A673 (cell line): Measurements from ENCODE around the gene IRGC. TPM values are rescaled to one million over a fixed set of nuclear protein-coding genes. Genes with fewer than 3 reads are reported as not detected.

ENCODE experiments used
- BruUV-seq: library from RNA; stranded (reverse); fragments of 400-500 nt; replicated peaks from 2 replicates; lab custom pipeline; 2021; lab: Mats Ljungman, UMichigan
- CTCF ChIA-PET: fragments of 300-600 bp; sonication (Branson Sonifier 250); formaldehyde crosslinking; loops from one replicate; lab custom pipeline; 2022; ENCODE audit warnings: antibody characterized with exemption; lab: Charles Lee
- POLR2A ChIA-PET: fragments of 300-600 bp; sonication (Branson Sonifier 250); formaldehyde crosslinking; loops from one replicate; lab custom pipeline; 2022; ENCODE audit warnings: antibody characterized with exemption; ENCODE audit not compliant: low non-redundant PET; lab: Charles Lee
- DNase-seq: peaks from one replicate; pipeline ENCODE4 v3.0.0-alpha.2; 2015; ENCODE audit warnings: low spot score
- H3K27ac ChIP-seq: fragments of 200-600 bp; sonication (generic); 2 replicates; pipeline ENCODE4 v1.5.1; 2016; ENCODE audit warnings: mixed run types, low read depth, mild to moderate bottlenecking, mixed read lengths, antibody characterized with exemption, low read length; ENCODE audit not compliant: poor library complexity, severe bottlenecking
- H3K27me3 ChIP-seq: fragments of 200-600 bp; sonication (generic); replicated peaks from 2 replicates; pipeline ENCODE4 v1.6.1; 2017; ENCODE audit warnings: mixed run types, low read depth, mild to moderate bottlenecking, mixed read lengths, antibody characterized with exemption, low read length; ENCODE audit not compliant: insufficient read depth, poor library complexity
- H3K36me3 ChIP-seq: fragments of 200-600 bp; sonication (generic); 2 replicates; pipeline ENCODE4 v1.6.1; 2016; ENCODE audit warnings: mixed run types, mild to moderate bottlenecking, mixed read lengths, antibody characterized with exemption, low read length; ENCODE audit not compliant: insufficient read depth, poor library complexity, severe bottlenecking
- H3K4me1 ChIP-seq: fragments of 200-600 bp; sonication (generic); 2 replicates; pipeline ENCODE4 v1.6.1; 2017; ENCODE audit warnings: mixed run types, mild to moderate bottlenecking, mixed read lengths, antibody characterized with exemption, low read length; ENCODE audit not compliant: insufficient read depth, poor library complexity, severe bottlenecking
- H3K4me3 ChIP-seq: fragments of 200-600 bp; sonication (generic); 2 replicates; pipeline ENCODE4 v1.5.1; 2016; ENCODE audit warnings: low read depth, mixed run types, mild to moderate bottlenecking, mixed read lengths, low read length; ENCODE audit not compliant: poor library complexity, severe bottlenecking
- H3K9me3 ChIP-seq: fragments of 200-600 bp; sonication (generic); 2 replicates; pipeline ENCODE4 v1.6.1; 2016; ENCODE audit warnings: mixed run types, low read depth, mild to moderate bottlenecking, mixed read lengths, antibody characterized with exemption, low read length; ENCODE audit not compliant: poor library complexity, severe bottlenecking
- CTCF ChIP-seq: fragments of 300-800, 200-600 bp; sonication (generic); conservative IDR thresholded peaks from 2 replicates; pipeline ENCODE4 v1.5.1; 2017; ENCODE audit warnings: low read depth, mild to moderate bottlenecking, antibody characterized with exemption, low read length, moderate library complexity, mixed read lengths
- EZH2 ChIP-seq: fragments of 200-600 bp; sonication (generic); IDR thresholded peaks from 2 replicates; pipeline ENCODE4 v1.6.1; 2017; ENCODE audit warnings: borderline replicate concordance, low read depth, mild to moderate bottlenecking, mixed read lengths, antibody characterized with exemption, low read length; ENCODE audit not compliant: poor library complexity, severe bottlenecking
- intact Hi-C: fragments of 100-400 bp; cut with micrococcal nuclease; formaldehyde crosslinking; loops from one replicate; pipeline ENCODE4 v1.10.0; 2022; ENCODE audit not compliant: unreplicated experiment
- total RNA-seq: library from RNA; stranded (reverse); gene quantifications from 2 replicates; pipeline ENCODE4 v1.2.3, GENCODE V29; 2021

The IRGC gene
- total RNA-seq, 1 experiment from 2014 or later: not detected

- H3K27ac ChIP-seq: no peak overlapping the region
- no peak overlapping the region for H3K4me3 ChIP-seq
- no peak for DNase-seq
- H3K9me3 ChIP-seq: no peaks in the 10 kb centered on the region
- H3K36me3 ChIP-seq: peaks cover 45% of the 10 kb centered on the region
- intact Hi-C loops: no loop called here
- no peaks in the 10 kb centered on the region for H3K27me3 ChIP-seq
- POLR2A ChIA-PET: no interaction called here
- BruUV-seq: no TSS peak
- CTCF ChIA-PET: no interaction called here
- TF ChIP-seq CTCF: no peak
- TF ChIP-seq EZH2: no peak
- H3K4me1 ChIP-seq: no peaks in the 10 kb centered on the region
Measured at GRCh38 chr19:43731846-43732245, 16.0 kb downstream of the IRGC start.

- no peak for DNase-seq
- Histone ChIP-seq H3K27me3 (no peaks in the 10 kb centered on the region), H3K4me1 (no peaks in the 10 kb centered on the region), H3K27ac (no peak overlapping the region), H3K36me3 (peaks cover 70% of the 10 kb centered on the region), H3K4me3 (no peak overlapping the region), H3K9me3 (no peaks in the 10 kb centered on the region)
- TF ChIP-seq EZH2: no peak
- no peak for TF ChIP-seq CTCF
- CTCF ChIA-PET: no interaction called here
- intact Hi-C loops: no loop called here
- BruUV-seq: TSS peak; percentile 17
- POLR2A ChIA-PET: no interaction called here
Measured at GRCh38 chr19:43735013-43735412, 19.1 kb downstream of the IRGC start.

GRCh38 chr19:43735957-43736356, 20.1 kb downstream of the IRGC start:
- no peaks in the 10 kb centered on the region for H3K9me3 ChIP-seq
- TF ChIP-seq EZH2 (no peak), CTCF (no peak)
- peaks cover 76% of the 10 kb centered on the region for H3K36me3 ChIP-seq
- ChIA-PET POLR2A (no interaction called here), CTCF (interaction anchor here (0.6 to 0.7 kb wide), 2 partner anchors 9 to 208 kb away, joined by 3 to 5 read pairs; no protein-coding TSS in a partner anchor)
- H3K4me1 ChIP-seq: no peaks in the 10 kb centered on the region
- no peaks in the 10 kb centered on the region for H3K27me3 ChIP-seq
- no TSS peak for BruUV-seq
- no peak overlapping the region for H3K27ac ChIP-seq
- DNase-seq: no peak
- no peak overlapping the region for H3K4me3 ChIP-seq
- intact Hi-C loops: no loop called here
